Keratinocyte (primary cell): ENCODE measurements around the gene ABI2. TPM values are rescaled to one million over a fixed set of nuclear protein-coding genes. Genes with fewer than 3 reads are reported as not detected.

Experiments used
- DNase-seq: peaks from one replicate; pipeline ENCODE4 v3.0.0-alpha.2; 2011; ENCODE audit warnings: low read depth, missing footprints, low spot score
- FAIRE-seq: peaks from 2 replicates; lab custom pipeline; 2011; peaks lifted over from hg19 to GRCh38; lab: Jason Lieb, UNC
- H2AFZ ChIP-seq: 2 replicates; pipeline ENCODE4 v1.6.0; 2012; ENCODE audit warnings: low read length, control low read depth, inconsistent platforms; ENCODE audit not compliant: control insufficient read depth
- H3K27ac ChIP-seq: 2 replicates; pipeline ENCODE4 v1.5.1; 2011; ENCODE audit warnings: low read length; ENCODE audit not compliant: control insufficient read depth, insufficient read depth
- H3K27me3 ChIP-seq: 3 replicates; pipeline ENCODE4 v1.6.0; 2011; ENCODE audit warnings: low read length; ENCODE audit not compliant: control insufficient read depth, insufficient read depth; ENCODE audit errors: extremely low read depth
- H3K36me3 ChIP-seq, 2 experiments: 2 replicates in 1 of 2; 3 replicates in 1 of 2; pipeline ENCODE4 v1.5.1; 2011; ENCODE audit warnings: low read length in 2 of 2, mild to moderate bottlenecking in 1 of 2; ENCODE audit not compliant: control insufficient read depth in 2 of 2, insufficient read depth in 2 of 2; ENCODE audit errors: extremely low read depth in 1 of 2
- H3K4me1 ChIP-seq: 3 replicates; pipeline ENCODE4 v1.5.1; 2011; ENCODE audit warnings: low read length; ENCODE audit not compliant: control insufficient read depth, insufficient read depth; ENCODE audit errors: extremely low read depth
- H3K4me2 ChIP-seq: 3 replicates; pipeline ENCODE4 v1.6.0; 2011; ENCODE audit warnings: low read depth, low read length; ENCODE audit not compliant: control insufficient read depth, insufficient read depth; ENCODE audit errors: extremely low read depth
- H3K4me3 ChIP-seq, 3 experiments: fragments of 200-600 bp in 1 of 3; sonication (generic) in 1 of 3; 2 replicates in 2 of 3; 3 replicates in 1 of 3; pipeline ENCODE4 v1.5.1; 2011 to 2016; ENCODE audit warnings: low read length in 3 of 3, mild to moderate bottlenecking in 3 of 3, control low read depth in 2 of 3, inconsistent platforms in 1 of 3, low read depth in 1 of 3, mixed read lengths in 1 of 3, mixed run types in 1 of 3, moderate library complexity in 1 of 3; ENCODE audit not compliant: control insufficient read depth in 2 of 3, insufficient read depth in 2 of 3; ENCODE audit errors: extremely low read depth in 1 of 3
- H3K79me2 ChIP-seq: 2 replicates; pipeline ENCODE4 v1.6.0; 2012; ENCODE audit warnings: low read length; ENCODE audit not compliant: control insufficient read depth, insufficient read depth
- H3K9ac ChIP-seq: 3 replicates; pipeline ENCODE4 v1.6.0; 2011; ENCODE audit warnings: low read length; ENCODE audit not compliant: control insufficient read depth, insufficient read depth; ENCODE audit errors: extremely low read depth
- H3K9me1 ChIP-seq: 3 replicates; pipeline ENCODE4 v1.6.0; 2011; ENCODE audit warnings: low read length; ENCODE audit not compliant: control insufficient read depth, insufficient read depth; ENCODE audit errors: extremely low read depth
- H3K9me3 ChIP-seq: 2 replicates; pipeline ENCODE4 v1.5.1; 2012; ENCODE audit warnings: low read depth, low read length; ENCODE audit not compliant: control insufficient read depth
- H4K20me1 ChIP-seq: 3 replicates; pipeline ENCODE4 v1.6.0; 2011; ENCODE audit warnings: low read length; ENCODE audit not compliant: control insufficient read depth, insufficient read depth; ENCODE audit errors: extremely low read depth
- CTCF ChIP-seq, 3 experiments: IDR thresholded peaks in 1 of 3; conservative IDR thresholded peaks in 1 of 3; optimal IDR thresholded peaks in 1 of 3; 2 replicates in 2 of 3; 3 replicates in 1 of 3; pipeline versions ENCODE3 to v1.5.1; 2011; ENCODE audit warnings: low read length in 3 of 3, mild to moderate bottlenecking in 3 of 3, moderate library complexity in 2 of 3, control low read depth in 1 of 3, inconsistent platforms in 1 of 3; ENCODE audit not compliant: insufficient read depth in 2 of 3; ENCODE audit errors: extremely low read depth in 1 of 3
- EZH2 ChIP-seq: IDR thresholded peaks from one replicate; pipeline ENCODE4 v1.6.1; 2012; ENCODE audit warnings: inconsistent platforms, mild to moderate bottlenecking, low read length, moderate library complexity
- dilution Hi-C: fragments of 300-500 bp; cut with MboI; formaldehyde crosslinking; loops from one replicate; pipeline ENCODE4 v1.7.0; 2020; ENCODE audit warnings: low sequenced_read_pairs; ENCODE audit not compliant: extremely low pct_ligation_motif_present
- polyA plus RNA-seq, 5 experiments: library from polyadenylated mRNA; depleted of rRNA in 3 of 5; stranded (reverse) in 3 of 5; stranded (forward) in 1 of 5; unstranded in 1 of 5; fragments of >200 nt; gene quantifications; 1 replicate in 1 of 5; 2 replicates in 3 of 5; 3 replicates in 1 of 5; pipeline versions ENCODE4 v1.2.1 to v1.2.3, GENCODE V29; 2011 to 2012; ENCODE audit warnings: missing spikeins in 2 of 5, low read depth in 1 of 5, low replicate concordance in 1 of 5

ABI2 gene
- polyA plus RNA-seq, 1 donor (not counting 4 experiments of a cell fraction or from before 2014, with no cell fraction given) = 12.9 TPM

GRCh38 chr2:203470371-203470770 is 142.2 kb downstream of the ABI2 start:
- TF ChIP-seq EZH2 = no peak
- TF ChIP-seq CTCF (optimal IDR thresholded peaks at IDR 0.05 in 1 of 3, IDR thresholded peaks at IDR 0.05 in 1 of 3, conservative IDR thresholded peaks at IDR 0.05 in 1 of 3; ENCODE audit: extremely low read depth in 1 of 3, insufficient read depth in 2 of 3, low read length in 3 of 3) = no peak
- no peaks in the 10 kb centered on the region for H3K36me3 ChIP-seq
- H3K9me3 ChIP-seq = no peaks in the 10 kb centered on the region
- H3K4me2 ChIP-seq = no peak overlapping the region
- no peaks in the 10 kb centered on the region for H3K79me2 ChIP-seq
- FAIRE-seq (no peak), DNase-seq (no peak)
- H3K4me3 ChIP-seq = no peak overlapping the region
- H3K9me1 ChIP-seq = no peaks in the 10 kb centered on the region
- H4K20me1 ChIP-seq = no peaks in the 10 kb centered on the region
- no peak overlapping the region for H2AFZ ChIP-seq
- H3K27ac ChIP-seq = no peak overlapping the region
- H3K4me1 ChIP-seq = no peaks in the 10 kb centered on the region
- dilution Hi-C loops = no loop called here
- H3K27me3 ChIP-seq = no peaks in the 10 kb centered on the region
- no peak overlapping the region for H3K9ac ChIP-seq

GRCh38 chr2:203471323-203471722 is 143.1 kb downstream of the ABI2 start:
- H3K9me3 ChIP-seq = no peaks in the 10 kb centered on the region
- no peaks in the 10 kb centered on the region for H3K79me2 ChIP-seq
- H3K27me3 ChIP-seq = no peaks in the 10 kb centered on the region
- no peak overlapping the region for H3K9ac ChIP-seq
- no peaks in the 10 kb centered on the region for H3K4me1 ChIP-seq
- no peak for FAIRE-seq
- H3K9me1 ChIP-seq = no peaks in the 10 kb centered on the region
- no peak overlapping the region for H3K4me3 ChIP-seq
- H4K20me1 ChIP-seq = no peaks in the 10 kb centered on the region
- dilution Hi-C loops = no loop called here
- H3K27ac ChIP-seq = no peak overlapping the region
- H3K4me2 ChIP-seq = no peak overlapping the region
- H2AFZ ChIP-seq = no peak overlapping the region
- TF ChIP-seq CTCF (optimal IDR thresholded peaks at IDR 0.05 in 1 of 3, IDR thresholded peaks at IDR 0.05 in 1 of 3, conservative IDR thresholded peaks at IDR 0.05 in 1 of 3; ENCODE audit: extremely low read depth in 1 of 3, insufficient read depth in 2 of 3, low read length in 3 of 3) (no peak), EZH2 (no peak)
- no peak for DNase-seq
- no peaks in the 10 kb centered on the region for H3K36me3 ChIP-seq
